Renal pelvis (tissue), 3 donors: ENCODE results near the gene NINJ1. TPM values are rescaled to one million over a fixed set of nuclear protein-coding genes. Genes with fewer than 3 reads are reported as not detected.

Experiments
- polyA plus RNA-seq, 3 donors: library from polyadenylated mRNA; unstranded; fragments of 120-200 nt; gene quantifications; one replicate each; pipeline ENCODE4 v1.2.1, GENCODE V29; 2013; ENCODE audit not compliant: insufficient read length in 3 of 3

NINJ1 gene
- polyA plus RNA-seq, 3 donors: 51.6 to 53.2 (median 52.5) TPM

Other genes starting within 250 kb of the NINJ1 start
- gene FGD3, start 186.7 kb downstream of the NINJ1 start, polyA plus RNA-seq: 1 to 10 TPM; 6.2 to 7.7 (median 6.8) TPM
- gene SUSD3, start 75.5 kb downstream of the NINJ1 start, polyA plus RNA-seq: 10 to 100 TPM; 10.4 to 13.3 (median 12.0) TPM
- gene CARD19, start 38.0 kb downstream of the NINJ1 start, polyA plus RNA-seq: 10 to 100 TPM; 19.3 to 29.2 (median 25.9) TPM
- 10 to 100 TPM; 23.4 to 38.9 (median 33.6) TPM for gene WNK2, start 49.9 kb upstream of the NINJ1 start, polyA plus RNA-seq